GM21619 (cell line): Measurements from ENCODE around the gene DMRTA2.
"Not testable (repeated sequence)": the region's sequence is repeated elsewhere in the genome, so short reads cannot be mapped to it uniquely, and the experiment has no call there.

Experiments
- ATAC-seq: cut with Tn5 transposase; IDR thresholded peaks from one replicate; pipeline ENCODE4 v1.9.1; 2021; ENCODE audit not compliant: unreplicated experiment

DMRTA2 gene

DNA sequence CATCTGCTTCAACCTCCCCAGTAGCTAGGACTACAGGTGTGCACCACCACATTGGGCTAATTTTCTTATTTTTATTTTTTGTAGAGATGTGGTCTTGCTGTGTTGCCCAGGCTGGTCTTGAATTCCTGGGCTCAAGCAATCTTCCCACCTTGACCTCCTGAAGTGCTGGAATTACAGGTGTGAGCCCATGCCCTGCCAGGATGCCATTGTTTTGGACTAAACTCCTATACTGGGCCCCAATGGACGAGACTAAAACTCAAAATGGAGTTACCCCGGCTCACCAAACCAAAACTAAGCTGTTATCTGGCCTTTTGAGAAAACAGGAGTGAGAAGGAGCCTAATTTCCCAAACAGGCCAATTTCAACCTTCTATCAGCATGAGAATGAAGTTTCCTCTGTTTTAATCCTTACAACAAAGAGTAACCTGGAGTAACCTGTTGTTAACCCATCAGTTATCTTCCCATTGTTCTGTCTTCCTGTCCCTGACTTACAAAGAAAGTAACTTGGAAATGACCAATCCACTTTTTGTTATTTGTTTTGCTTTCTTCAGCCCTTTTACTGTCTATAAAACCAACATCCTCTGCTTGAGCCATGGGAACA lies 29.6 kb downstream of the DMRTA2 start:
- ATAC-seq = no peak

DNA sequence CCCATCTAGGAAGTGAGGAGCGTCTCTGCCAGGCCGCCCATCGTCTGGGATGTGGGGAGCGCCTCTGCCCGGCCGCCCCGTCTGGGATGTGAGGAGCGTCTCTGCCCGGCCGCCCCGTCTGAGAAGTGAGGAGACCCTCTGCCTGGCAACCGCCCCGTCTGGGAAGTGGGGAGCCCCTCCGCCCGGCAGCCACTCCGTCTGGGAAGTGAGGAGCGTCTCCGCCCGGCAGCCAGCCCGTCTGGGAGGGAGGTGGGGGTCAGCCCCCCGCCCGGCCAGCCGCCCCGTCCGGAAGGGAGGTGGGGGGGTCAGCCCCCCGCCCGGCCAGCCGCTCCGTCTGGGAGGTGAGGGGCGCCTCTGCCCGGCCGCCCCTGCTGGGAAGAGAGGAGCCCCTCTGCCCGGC lies 41.7 kb downstream of the DMRTA2 start:
- not testable (repeated sequence) for ATAC-seq

GRCh38 chr1:50378770-50379169 lies 44.5 kb downstream of the DMRTA2 start:
- no peak for ATAC-seq

DNA sequence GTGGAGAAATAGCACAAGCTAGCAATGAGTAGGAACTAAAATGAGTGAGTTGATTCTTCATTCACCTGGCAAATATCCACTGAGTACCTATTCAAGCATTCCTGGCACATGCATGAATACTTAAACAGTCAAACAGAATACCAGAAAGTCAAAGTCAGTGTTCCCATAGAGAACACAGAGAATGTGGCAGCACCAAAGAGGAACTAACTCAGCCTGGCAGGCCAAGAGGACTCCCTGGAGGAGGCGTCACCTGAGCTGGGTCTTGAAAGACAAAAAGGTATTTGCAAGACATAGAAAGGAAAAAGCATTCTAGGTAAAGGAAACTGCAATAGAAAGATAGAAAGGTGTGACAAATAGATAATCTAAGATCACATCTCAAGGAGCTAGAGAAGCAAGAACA lies 49.7 kb downstream of the DMRTA2 start:
- ATAC-seq = no peak

DNA sequence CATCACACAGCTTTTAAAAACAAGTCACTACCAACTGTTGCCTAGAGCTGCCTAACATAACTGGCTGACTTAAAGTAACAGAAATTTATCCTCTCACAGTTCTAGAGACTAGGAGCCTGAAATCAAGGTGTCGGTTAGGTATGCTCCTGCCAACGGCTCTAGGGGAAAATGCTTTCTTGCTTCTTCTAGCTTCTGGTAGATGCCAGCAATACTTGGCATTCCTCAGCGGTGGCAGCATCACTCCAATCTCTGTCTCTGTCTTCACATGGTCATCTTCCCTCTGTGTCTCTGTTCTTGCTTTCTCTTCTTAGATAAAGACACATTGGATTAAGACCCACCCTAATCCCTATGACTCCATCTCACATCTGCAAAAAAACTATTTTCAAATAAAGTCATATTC lies 51.5 kb downstream of the DMRTA2 start:
- no peak for ATAC-seq

DNA sequence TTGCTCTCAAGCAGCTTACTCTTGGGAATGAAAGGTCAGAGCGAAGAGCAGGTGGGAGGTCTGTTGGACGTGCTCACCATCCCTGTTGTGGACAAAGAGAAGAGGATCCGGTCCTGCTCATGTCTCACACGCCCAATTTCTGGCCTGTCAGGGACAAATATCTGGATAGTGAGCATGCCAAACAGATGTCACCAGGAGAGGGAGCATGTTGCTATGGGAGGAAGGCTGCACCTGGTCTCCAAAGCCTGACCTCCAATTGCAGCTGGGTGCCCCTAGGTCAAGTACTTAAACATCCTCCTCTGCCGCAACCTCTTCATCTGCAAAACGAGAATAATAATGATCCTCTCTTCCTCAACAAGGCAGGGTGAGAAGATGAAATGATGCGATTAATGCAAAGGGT lies 53.4 kb downstream of the DMRTA2 start:
- no peak for ATAC-seq

- ATAC-seq = no peak
Observed at GRCh38 chr1:50369008-50369634, 54.1 kb downstream of the DMRTA2 start.

DNA sequence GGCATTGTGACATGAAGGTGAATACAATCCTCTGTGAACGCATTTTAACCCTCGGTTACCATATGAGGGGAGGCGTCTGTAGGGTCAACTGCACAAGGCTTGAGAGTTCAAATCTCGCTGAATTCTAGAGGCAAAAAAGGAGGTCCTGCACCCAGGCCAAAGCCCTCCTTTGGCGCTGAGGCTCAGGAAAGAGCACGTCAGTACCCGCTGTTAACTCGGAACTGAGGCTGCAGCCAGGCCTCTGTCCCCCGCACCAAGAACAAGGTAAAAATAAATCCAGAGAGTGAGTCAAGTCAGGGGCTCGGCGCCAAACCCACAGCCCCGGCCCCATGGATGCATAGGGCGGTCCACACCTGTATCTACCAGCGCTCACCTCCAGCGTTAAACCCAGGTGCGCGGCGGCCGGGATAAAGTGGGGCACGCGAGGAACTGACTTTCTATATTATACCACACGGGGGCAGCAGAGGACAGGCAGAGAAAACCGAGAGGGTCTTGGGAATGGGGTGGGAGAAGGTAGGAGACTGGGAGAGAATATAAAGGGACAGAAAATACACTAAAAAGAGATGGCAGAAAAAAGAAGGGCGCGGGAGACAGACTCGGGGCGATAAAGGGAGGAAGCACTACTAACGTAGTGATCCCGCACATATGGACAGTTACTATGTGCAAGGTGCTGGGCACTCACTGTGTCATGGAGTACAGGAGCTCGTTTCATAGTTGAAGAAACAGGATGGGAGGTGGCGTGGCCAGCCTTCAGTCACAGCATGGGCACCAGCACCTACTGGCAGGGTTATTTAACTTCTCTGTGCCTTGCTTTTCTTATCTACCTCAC lies 54.9 kb downstream of the DMRTA2 start:
- no peak for ATAC-seq
